Measurements from ENCODE around the gene PEAR1. TPM values are rescaled to one million over a fixed set of nuclear protein-coding genes. Genes with fewer than 3 reads are reported as not detected.

The PEAR1 gene
- total RNA-seq, 1 experiment from 2014 or later = 0.39 TPM

DNA sequence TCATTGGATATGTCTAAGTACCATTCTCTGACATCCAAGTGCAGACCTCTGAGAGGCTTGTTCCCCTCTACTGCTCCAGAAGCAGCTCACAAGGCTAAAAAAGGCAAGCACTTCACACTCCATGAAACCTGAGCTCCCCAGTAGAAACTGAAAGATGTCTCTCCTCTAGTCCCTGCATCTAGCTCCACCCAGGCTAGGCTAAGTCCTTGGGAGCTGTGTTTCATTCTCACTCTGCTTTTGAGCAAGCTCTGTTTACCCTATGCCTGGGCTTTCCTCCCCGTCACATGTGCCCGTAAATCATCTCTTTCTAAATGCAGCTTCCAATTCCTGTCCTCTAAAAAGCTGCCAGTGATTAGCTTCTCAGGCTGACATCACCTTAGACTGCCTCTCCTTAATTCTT, 65.9 kb downstream of the PEAR1 start:
- H3K9me3 Mint-ChIP-seq = no peaks in the 10 kb centered on the region
- no peak overlapping the region for H3K27ac ChIP-seq (ENCODE audit: insufficient read length, low read depth, low read length)
- H3K4me3 Mint-ChIP-seq = no peak overlapping the region
- no peak overlapping the region for H3K18ac ChIP-seq (ENCODE audit: insufficient read length, low read depth, low read length)
- H3K27me3 Mint-ChIP-seq (ENCODE audit: low read depth) = no peaks in the 10 kb centered on the region
- no peak overlapping the region for H2BK5ac ChIP-seq (ENCODE audit: insufficient read length, low read length)
- no peaks in the 10 kb centered on the region for H3K4me1 ChIP-seq (ENCODE audit: insufficient read depth, low read length)
- no peak overlapping the region for H4K91ac ChIP-seq (ENCODE audit: insufficient read length, low read depth, low read length)
- DNase-seq = no peak
- H3T11ph ChIP-seq (ENCODE audit: low read length) = no peak overlapping the region
- no peak overlapping the region for H4K8ac ChIP-seq (replicated peaks; ENCODE audit: insufficient read length, low read depth, low read length)
- H3K4me1 Mint-ChIP-seq = peaks cover 0 to 3% of the 10 kb centered on the region in 2 experiments; a peak in 1 of 4 replicates
- no peak overlapping the region for H2BK15ac ChIP-seq (ENCODE audit: low read depth, low read length)
- H3K56ac ChIP-seq (ENCODE audit: insufficient read length, low read depth, low read length) = no peak overlapping the region
- no peak overlapping the region for H2BK12ac ChIP-seq (ENCODE audit: insufficient read length, low read depth, low read length)
- no peaks in the 10 kb centered on the region for H3K79me1 ChIP-seq (ENCODE audit: insufficient read depth, low read depth, low read length, poor library complexity, severe bottlenecking)
- H4K5ac ChIP-seq (ENCODE audit: insufficient read length, low read depth, low read length) = no peak overlapping the region
- H3K79me2 ChIP-seq (ENCODE audit: insufficient read depth, low read length) = no peaks in the 10 kb centered on the region
- no peak overlapping the region for H2AFZ ChIP-seq (ENCODE audit: low read length)
- no peak overlapping the region for H2AK5ac ChIP-seq (ENCODE audit: insufficient read length, low read length)
- H3K27me3 ChIP-seq (ENCODE audit: insufficient read depth, low read length) = no peaks in the 10 kb centered on the region
- H2BK20ac ChIP-seq (ENCODE audit: low read depth, low read length, poor library complexity, severe bottlenecking) = no peak overlapping the region
- H3K27ac Mint-ChIP-seq = no peak overlapping the region; a peak in 1 of 7 replicates
- H3K23ac ChIP-seq (ENCODE audit: insufficient read length, low read depth, low read length) = no peak overlapping the region
- no peak overlapping the region for H3K4ac ChIP-seq (ENCODE audit: low read depth, low read length)
- no peak overlapping the region for H3K14ac ChIP-seq (ENCODE audit: insufficient read depth, low read length)
- peaks cover 33 to 95% (median 88%) of the 10 kb centered on the region in 3 experiments; a peak in 6 of 7 replicates for H3K36me3 Mint-ChIP-seq (ENCODE audit: insufficient read depth in 1 of 3, low read depth in 3 of 3)
- no peaks in the 10 kb centered on the region for H3K9me3 ChIP-seq (ENCODE audit: control insufficient read depth, low read depth, low read length)
- TF ChIP-seq, protein P1, sequence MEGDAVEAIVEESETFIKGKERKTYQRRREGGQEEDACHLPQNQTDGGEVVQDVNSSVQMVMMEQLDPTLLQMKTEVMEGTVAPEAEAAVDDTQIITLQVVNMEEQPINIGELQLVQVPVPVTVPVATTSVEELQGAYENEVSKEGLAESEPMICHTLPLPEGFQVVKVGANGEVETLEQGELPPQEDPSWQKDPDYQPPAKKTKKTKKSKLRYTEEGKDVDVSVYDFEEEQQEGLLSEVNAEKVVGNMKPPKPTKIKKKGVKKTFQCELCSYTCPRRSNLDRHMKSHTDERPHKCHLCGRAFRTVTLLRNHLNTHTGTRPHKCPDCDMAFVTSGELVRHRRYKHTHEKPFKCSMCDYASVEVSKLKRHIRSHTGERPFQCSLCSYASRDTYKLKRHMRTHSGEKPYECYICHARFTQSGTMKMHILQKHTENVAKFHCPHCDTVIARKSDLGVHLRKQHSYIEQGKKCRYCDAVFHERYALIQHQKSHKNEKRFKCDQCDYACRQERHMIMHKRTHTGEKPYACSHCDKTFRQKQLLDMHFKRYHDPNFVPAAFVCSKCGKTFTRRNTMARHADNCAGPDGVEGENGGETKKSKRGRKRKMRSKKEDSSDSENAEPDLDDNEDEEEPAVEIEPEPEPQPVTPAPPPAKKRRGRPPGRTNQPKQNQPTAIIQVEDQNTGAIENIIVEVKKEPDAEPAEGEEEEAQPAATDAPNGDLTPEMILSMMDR (conservative IDR thresholded peaks at IDR 0.05) = no peak
- no peak overlapping the region for H2BK120ac ChIP-seq (ENCODE audit: low read depth, low read length, poor library complexity, severe bottlenecking)
- H3K23me2 ChIP-seq (ENCODE audit: insufficient read length, low read depth, low read length, poor library complexity, severe bottlenecking) = no peaks in the 10 kb centered on the region
- H3K4me2 ChIP-seq (ENCODE audit: insufficient read depth, insufficient read length, low read length) = no peak overlapping the region
- WGBS (ENCODE audit: extremely low coverage, insufficient read length, low lambda C conversion rate) = no CpG with 5 or more reads among the region's 2 CpGs
- H3K9ac ChIP-seq (ENCODE audit: extremely low read depth, insufficient read length, low read length) = no peak overlapping the region
- no peaks in the 10 kb centered on the region for H4K20me1 ChIP-seq (ENCODE audit: control insufficient read depth, insufficient read depth, insufficient read length)
